Adrenal gland (tissue), 12 donors: ENCODE results near the gene KCNH1. TPM values are rescaled to one million over a fixed set of nuclear protein-coding genes. Genes with fewer than 3 reads are reported as not detected.

Source experiments
- DNase-seq, 7 donors: peaks; one replicate each; pipeline ENCODE4 v3.0.0-alpha.2; 2019 to 2020
- H3K27ac ChIP-seq, 5 donors: fragments of 200-600 bp; sonication (generic) in 4 of 5; 1 replicate in 3 of 5; 2 replicates in 2 of 5; pipeline versions ENCODE4 v1.5.1 to v1.8.0; 2016 to 2020; ENCODE audit warnings: mild to moderate bottlenecking in 1 of 5
- H3K27me3 ChIP-seq: fragments of 200-600 bp; 2 replicates; pipeline ENCODE4 v1.8.0; 2021
- H3K36me3 ChIP-seq, 2 donors: fragments of 200-600 bp; replicated peaks in 1 of 2; 1 replicate in 1 of 2; 2 replicates in 1 of 2; pipeline versions ENCODE4 v1.5.1 to v1.8.0; 2018 to 2022
- H3K4me1 ChIP-seq, 2 donors: fragments of 200-600 bp; replicated peaks in 1 of 2; 1 replicate in 1 of 2; 2 replicates in 1 of 2; pipeline versions ENCODE4 v1.5.1 to v1.8.0; 2018 to 2021
- H3K4me3 ChIP-seq, 4 donors: fragments of 200-600 bp; sonication (generic) in 3 of 4; one replicate each; pipeline ENCODE4 v1.5.1; 2016 to 2018
- H3K9me3 ChIP-seq, 3 donors: fragments of 200-600 bp; sonication (generic) in 1 of 3; replicated peaks in 1 of 3; 1 replicate in 2 of 3; 2 replicates in 1 of 3; pipeline versions ENCODE4 v1.5.1 to v1.8.0; 2016 to 2021
- POLR2A ChIP-seq, 2 donors: fragments of 450-650 bp; IDR thresholded peaks; one replicate each; pipeline ENCODE4 v1.6.1; 2017; ENCODE audit warnings: antibody characterized with exemption in 2 of 2, mild to moderate bottlenecking in 2 of 2, moderate library complexity in 1 of 2
- WGBS, 4 donors: extraction: QIAGEN DNeasy Blood & Tissue Kit in 2 of 4; methylation state at CpG; one replicate each; pipeline versions ENCODE4 v1.1.5 to v1.1.7; 2013 to 2017; 5-methylcytosine and 5-hydroxymethylcytosine counted together
- intact Hi-C, 2 donors: fragments of 100-400 bp; cut with DNase I; formaldehyde crosslinking; loops; one replicate each; pipeline versions ENCODE4 v1.14.1 to v1.15.0; 2022 to 2023
- polyA plus RNA-seq, 3 donors: library from polyadenylated mRNA; stranded (reverse); fragments of 200-250 nt in 2 of 3; fragments of 350-450 nt in 1 of 3; fragmentation: Illumina TruSeq in 1 of 3; extraction: RNeasy Lipid Tissue Mini Kit (QIAGEN cat#74804) in 1 of 3; gene quantifications; one replicate each; pipeline ENCODE4 v1.2.3, GENCODE V29; 2013 to 2014
- total RNA-seq, 9 donors: library from RNA; depleted of rRNA in 4 of 9; stranded (reverse); fragments of >200 nt in 4 of 9; fragments of 120-200 nt in 1 of 9; fragmentation: NEBNext Ultra II Directional in 1 of 9; extraction: Animal tissue kit (Norgen Biotek cat#: 25700) in 1 of 9; gene quantifications; one replicate each; pipeline versions ENCODE4 v1.1.0 to v1.2.4, GENCODE V29; 2013 to 2023
- TF ChIP-seq, protein P1 (sequence below), 6 experiments: fragments of 450-650 bp in 4 of 6; fragments of 200-600 bp in 2 of 6; sonication (generic) in 1 of 6; IDR thresholded peaks; 1 replicate in 5 of 6; 2 replicates in 1 of 6; pipeline versions ENCODE4 v1.5.1 to v1.8.0; 2016 to 2021; ENCODE audit warnings: antibody characterized with exemption in 6 of 6, mild to moderate bottlenecking in 2 of 6, moderate library complexity in 1 of 6
- donor health status: healthy with polysubstance abuse.
- donor health status: Bipolar disorder and iron deficiency.
- donor health status: DM: yes; HTN: yes; CAD: no.
- donor health status: DM: no; HTN: no; CAD: no.
- donor health status: DM: no; HTN: no; CAD: no.
- donor health status: DM: yes; HTN: yes; CAD: no.

The KCNH1 gene
- total and polyA plus RNA-seq, 12 donors, result 0.15 to 2.2 (median 0.73) TPM; not detected in 4

DNA sequence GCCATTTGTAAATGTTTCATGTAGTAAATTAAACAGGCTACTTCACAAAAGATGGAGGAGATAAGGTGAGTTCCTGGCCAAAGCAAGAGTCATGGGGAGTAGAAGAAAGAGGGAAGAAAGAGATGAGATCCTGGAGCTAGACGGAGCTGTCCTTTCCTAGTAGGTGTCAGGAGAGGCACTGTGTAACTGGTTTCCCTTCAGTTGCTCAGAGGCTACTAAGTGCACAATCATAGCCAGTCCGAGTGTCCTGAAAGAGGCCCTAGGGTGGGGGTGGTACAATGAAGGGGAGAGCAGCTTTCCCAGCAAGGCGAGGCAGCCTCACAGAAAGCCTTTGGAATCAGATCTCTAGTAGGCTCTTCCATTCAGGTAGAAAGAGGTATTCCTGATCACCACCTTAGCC, 390.9 kb downstream of the KCNH1 start:
- Histone ChIP-seq H3K9me3 (no peaks in the 10 kb centered on the region), H3K4me1 (no peaks in the 10 kb centered on the region), H3K36me3 (no peaks in the 10 kb centered on the region), H3K27me3 (no peaks in the 10 kb centered on the region), H3K4me3 (no peak overlapping the region), H3K27ac (no peak overlapping the region)
- DNase-seq, result no peak
- no peak for TF ChIP-seq POLR2A (IDR thresholded peaks at IDR 0.05)
- TF ChIP-seq, protein P1, sequence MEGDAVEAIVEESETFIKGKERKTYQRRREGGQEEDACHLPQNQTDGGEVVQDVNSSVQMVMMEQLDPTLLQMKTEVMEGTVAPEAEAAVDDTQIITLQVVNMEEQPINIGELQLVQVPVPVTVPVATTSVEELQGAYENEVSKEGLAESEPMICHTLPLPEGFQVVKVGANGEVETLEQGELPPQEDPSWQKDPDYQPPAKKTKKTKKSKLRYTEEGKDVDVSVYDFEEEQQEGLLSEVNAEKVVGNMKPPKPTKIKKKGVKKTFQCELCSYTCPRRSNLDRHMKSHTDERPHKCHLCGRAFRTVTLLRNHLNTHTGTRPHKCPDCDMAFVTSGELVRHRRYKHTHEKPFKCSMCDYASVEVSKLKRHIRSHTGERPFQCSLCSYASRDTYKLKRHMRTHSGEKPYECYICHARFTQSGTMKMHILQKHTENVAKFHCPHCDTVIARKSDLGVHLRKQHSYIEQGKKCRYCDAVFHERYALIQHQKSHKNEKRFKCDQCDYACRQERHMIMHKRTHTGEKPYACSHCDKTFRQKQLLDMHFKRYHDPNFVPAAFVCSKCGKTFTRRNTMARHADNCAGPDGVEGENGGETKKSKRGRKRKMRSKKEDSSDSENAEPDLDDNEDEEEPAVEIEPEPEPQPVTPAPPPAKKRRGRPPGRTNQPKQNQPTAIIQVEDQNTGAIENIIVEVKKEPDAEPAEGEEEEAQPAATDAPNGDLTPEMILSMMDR (IDR thresholded peaks at IDR 0.05), result no peak
- intact Hi-C loops, result no loop called here
- 70 to 82% (median 75%) methylated on average over 2 to 3 of the region's 3 CpGs for WGBS, 4 donors

GRCh38 chr1:210741564-210741963, 392.4 kb downstream of the KCNH1 start:
- intact Hi-C loops, result no loop called here
- no peaks in the 10 kb centered on the region for H3K9me3 ChIP-seq
- WGBS, 4 donors, result 82 to 89% (median 87%) methylated on average over 5 of the region's 5 CpGs
- H3K36me3 ChIP-seq, result no peaks in the 10 kb centered on the region
- no peak overlapping the region for H3K27ac ChIP-seq
- DNase-seq, result no peak
- H3K27me3 ChIP-seq, result no peaks in the 10 kb centered on the region
- no peaks in the 10 kb centered on the region for H3K4me1 ChIP-seq
- TF ChIP-seq, protein P1 (IDR thresholded peaks at IDR 0.05), result no peak
- TF ChIP-seq POLR2A (IDR thresholded peaks at IDR 0.05), result no peak
- no peak overlapping the region for H3K4me3 ChIP-seq

DNA sequence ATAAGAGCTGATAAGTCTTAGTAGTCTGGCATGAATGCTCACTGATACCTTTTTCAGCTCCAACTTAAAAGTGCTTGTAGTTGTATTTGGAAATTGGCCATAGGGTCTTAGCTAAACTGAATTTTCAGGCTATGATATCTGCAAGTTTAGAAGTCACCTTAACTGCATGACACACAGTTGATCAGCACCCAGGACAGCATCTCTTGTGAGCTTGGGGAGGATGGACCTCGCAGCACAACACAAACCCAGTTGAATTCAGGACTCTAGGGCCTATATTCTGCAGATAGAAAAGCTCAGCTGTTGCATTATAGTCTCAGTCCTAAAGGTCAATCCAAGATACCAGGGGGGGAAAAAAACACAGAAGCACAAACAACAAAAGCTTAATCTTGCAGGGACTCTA, 394.3 kb downstream of the KCNH1 start:
- no peak overlapping the region for H3K4me3 ChIP-seq
- H3K9me3 ChIP-seq, result no peaks in the 10 kb centered on the region
- DNase-seq, result no peak
- H3K4me1 ChIP-seq, result no peaks in the 10 kb centered on the region
- TF ChIP-seq, protein P1 (IDR thresholded peaks at IDR 0.05), result no peak
- no peak for TF ChIP-seq POLR2A (IDR thresholded peaks at IDR 0.05)
- H3K36me3 ChIP-seq, result no peaks in the 10 kb centered on the region
- H3K27me3 ChIP-seq, result no peaks in the 10 kb centered on the region
- 50 to 61% (median 57%) methylated on average over 1 of the region's 1 CpG for WGBS, 4 donors
- intact Hi-C loops, result no loop called here
- H3K27ac ChIP-seq, result no peak overlapping the region

- Histone ChIP-seq H3K4me3 (no peak overlapping the region), H3K27ac (no peak overlapping the region), H3K27me3 (no peaks in the 10 kb centered on the region), H3K36me3 (no peaks in the 10 kb centered on the region), H3K9me3 (no peaks in the 10 kb centered on the region), H3K4me1 (no peaks in the 10 kb centered on the region)
- no peak for DNase-seq
- 71 to 84% (median 82%) methylated on average over 5 of the region's 5 CpGs for WGBS, 4 donors
- TF ChIP-seq, protein P1 (IDR thresholded peaks at IDR 0.05), result no peak
- intact Hi-C loops, result no loop called here
Measured at GRCh38 chr1:210738256-210738655, 395.7 kb downstream of the KCNH1 start.
